Liver (tissue), 9 donors: ENCODE measurements around the gene MCF2L. TPM values are rescaled to one million over a fixed set of nuclear protein-coding genes. Genes with fewer than 3 reads are reported as not detected.

Source experiments
- DNase-seq: peaks from one replicate; pipeline ENCODE4 v3.0.0-alpha.2; 2017; ENCODE audit warnings: low spot score
- H3K27ac ChIP-seq, 2 donors: one replicate each; pipeline ENCODE4 v1.7.0; 2013; ENCODE audit warnings: inconsistent platforms in 2 of 2, low read length in 2 of 2, control low read depth in 1 of 2, low read depth in 1 of 2, mild to moderate bottlenecking in 1 of 2
- H3K27me3 ChIP-seq, 4 donors: one replicate each; pipeline versions ENCODE4 v1.6.1 to v1.7.0; 2013; ENCODE audit warnings: low read length in 3 of 4, inconsistent platforms in 1 of 4, mild to moderate bottlenecking in 1 of 4, moderate library complexity in 1 of 4; ENCODE audit not compliant: control insufficient read depth in 4 of 4, insufficient read depth in 4 of 4
- H3K36me3 ChIP-seq, 4 donors: one replicate each; pipeline versions ENCODE4 v1.6.1 to v1.7.0; 2013; ENCODE audit warnings: low read length in 3 of 4, mild to moderate bottlenecking in 3 of 4, low read depth in 1 of 4, moderate library complexity in 1 of 4; ENCODE audit not compliant: control insufficient read depth in 4 of 4, insufficient read depth in 3 of 4
- H3K4me1 ChIP-seq, 4 donors: one replicate each; pipeline versions ENCODE4 v1.6.1 to v1.7.0; 2013; ENCODE audit warnings: low read length in 3 of 4, mild to moderate bottlenecking in 3 of 4, moderate library complexity in 1 of 4; ENCODE audit not compliant: control insufficient read depth in 4 of 4, insufficient read depth in 4 of 4
- H3K4me3 ChIP-seq, 3 donors: one replicate each; pipeline versions ENCODE4 v1.6.1 to v1.7.0; 2013; ENCODE audit warnings: low read length in 3 of 3, control low read depth in 1 of 3, low read depth in 1 of 3, mild to moderate bottlenecking in 1 of 3
- H3K9ac ChIP-seq, 2 donors: one replicate each; pipeline ENCODE4 v1.7.0; 2013; ENCODE audit warnings: low read length in 2 of 2, mild to moderate bottlenecking in 2 of 2, moderate library complexity in 2 of 2, control low read depth in 1 of 2, low read depth in 1 of 2
- H3K9me3 ChIP-seq, 4 donors: one replicate each; pipeline versions ENCODE4 v1.6.1 to v1.7.0; 2013; ENCODE audit warnings: low read length in 3 of 4; ENCODE audit not compliant: control insufficient read depth in 4 of 4
- ATF3 ChIP-seq: IDR thresholded peaks from 2 replicates; pipeline ENCODE4 v1.6.1; 2016; ENCODE audit warnings: antibody characterized with exemption
- CTCF ChIP-seq: fragments of 150-350 bp; IDR thresholded peaks from 2 replicates; pipeline ENCODE4 v1.5.1; 2017; ENCODE audit warnings: improper control_type of control experiment, low read depth, low read length; ENCODE audit not compliant: missing input control
- EGR1 ChIP-seq, 2 donors: IDR thresholded peaks; 2 replicates each; pipeline ENCODE4 v1.6.1; 2016 to 2018; ENCODE audit warnings: antibody characterized with exemption in 2 of 2, low read depth in 2 of 2
- FOXA1 ChIP-seq: IDR thresholded peaks from 2 replicates; pipeline ENCODE4 v1.6.1; 2016; ENCODE audit warnings: antibody characterized with exemption
- FOXA2 ChIP-seq: IDR thresholded peaks from 2 replicates; pipeline ENCODE4 v1.6.1; 2016; ENCODE audit warnings: antibody characterized with exemption
- HNF4A ChIP-seq, 2 donors: conservative IDR thresholded peaks; 2 replicates each; pipeline ENCODE4 v1.6.1; 2016; ENCODE audit warnings: antibody characterized with exemption in 2 of 2, mild to moderate bottlenecking in 2 of 2
- HNF4G ChIP-seq: IDR thresholded peaks from 2 replicates; pipeline ENCODE4 v1.6.1; 2016; ENCODE audit warnings: antibody characterized with exemption
- JUND ChIP-seq, 2 donors: IDR thresholded peaks; 2 replicates each; pipeline ENCODE4 v1.6.1; 2016; ENCODE audit warnings: antibody characterized with exemption in 2 of 2
- NR2F2 ChIP-seq: IDR thresholded peaks from 2 replicates; pipeline ENCODE4 v1.6.1; 2016; ENCODE audit warnings: antibody characterized with exemption
- RXRA ChIP-seq, 2 donors: IDR thresholded peaks; 2 replicates each; pipeline ENCODE4 v1.6.1; 2017 to 2018; ENCODE audit warnings: antibody characterized with exemption in 2 of 2, mild to moderate bottlenecking in 1 of 2
- SP1 ChIP-seq: IDR thresholded peaks from 2 replicates; pipeline ENCODE4 v1.6.1; 2018; ENCODE audit warnings: antibody characterized with exemption, mild to moderate bottlenecking
- TAF1 ChIP-seq: conservative IDR thresholded peaks from 2 replicates; pipeline ENCODE4 v1.6.1; 2016; ENCODE audit warnings: antibody characterized with exemption, mild to moderate bottlenecking
- YY1 ChIP-seq: IDR thresholded peaks from 2 replicates; pipeline ENCODE4 v1.6.1; 2016; ENCODE audit warnings: antibody characterized with exemption, mild to moderate bottlenecking
- ZBTB33 ChIP-seq: IDR thresholded peaks from 2 replicates; pipeline ENCODE4 v1.6.1; 2016; ENCODE audit warnings: antibody characterized with exemption
- WGBS: extraction: QIAGEN DNeasy Blood & Tissue Kit; methylation state at CpG from one replicate; pipeline ENCODE4 v1.1.7; 2013; 5-methylcytosine and 5-hydroxymethylcytosine counted together
- polyA plus RNA-seq, 2 donors: library from polyadenylated mRNA; stranded (reverse) in 1 of 2; unstranded in 1 of 2; fragments of 200-250 nt in 1 of 2; fragments of >200 nt in 1 of 2; fragmentation: Nextera tagmentation in 1 of 2; extraction: Ambion mirVana in 1 of 2; gene quantifications; one replicate each; pipeline versions ENCODE4 v1.2.1 to v1.2.3, GENCODE V29; 2013 to 2015
- total RNA-seq, 2 donors: library from RNA; depleted of rRNA; stranded (reverse); fragments of >200 nt; gene quantifications; one replicate each; pipeline ENCODE4 v1.2.3, GENCODE V29; 2014
- TF ChIP-seq, protein P1 (sequence below): IDR thresholded peaks from 2 replicates; pipeline ENCODE4 v1.6.1; 2016; ENCODE audit warnings: antibody characterized with exemption
- donor health status: healthy.
- donor health status: healthy.
- donor health status: healthy.
- donor health status: healthy.
- donor health status: healthy.

MCF2L gene
- total and polyA plus RNA-seq, 4 donors, result 2.9 to 12.8 (median 7.1) TPM

DNA sequence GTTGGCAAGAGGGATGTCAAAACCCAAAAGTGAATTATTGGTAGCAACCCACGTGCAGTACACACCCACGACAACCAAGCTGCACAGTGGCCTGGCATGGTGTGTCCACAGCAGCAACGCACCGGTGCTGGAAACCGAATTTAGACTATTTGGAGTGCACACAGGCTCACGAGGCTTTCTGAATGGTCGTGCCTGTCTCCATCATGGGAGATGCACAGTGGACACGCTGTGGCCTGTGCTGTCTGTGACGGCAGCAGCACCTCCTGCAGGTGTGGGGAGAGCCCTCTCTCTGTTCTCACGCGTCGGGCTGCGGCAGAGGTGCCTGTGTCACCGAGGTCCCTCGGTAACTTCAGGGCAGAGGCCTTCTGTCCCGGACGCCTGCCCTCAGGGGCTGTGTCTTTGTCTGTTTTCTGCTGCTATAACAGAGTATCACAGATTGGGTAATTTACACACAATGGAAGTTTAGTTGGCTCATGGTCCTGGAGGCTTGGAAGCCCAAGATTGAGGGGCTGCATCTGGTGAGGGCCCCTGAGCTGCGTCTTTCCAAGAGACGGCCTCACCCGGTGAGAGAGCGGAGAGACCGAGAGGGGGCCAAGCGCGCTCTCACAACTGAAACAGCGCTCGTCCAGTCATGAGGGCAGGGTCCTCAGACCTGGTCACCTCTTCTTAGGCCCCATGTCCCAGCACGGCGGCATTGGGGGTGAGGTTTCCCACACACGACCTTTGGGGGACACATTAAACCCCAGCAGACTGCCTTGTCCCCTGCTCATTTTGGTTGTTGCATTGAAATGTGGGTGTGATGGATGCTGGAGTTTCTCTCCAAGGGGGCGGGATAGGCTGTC lies 9.1 kb upstream of the MCF2L start:
- Histone ChIP-seq H3K27ac (no peak overlapping the region), H3K4me3 (no peak overlapping the region), H3K27me3 (no peaks in the 10 kb centered on the region), H3K9me3 (no peaks in the 10 kb centered on the region), H3K4me1 (peaks cover 0 to 2% (median 0%) of the 10 kb centered on the region in 4 donors), H3K9ac (no peak overlapping the region), H3K36me3 (no peaks in the 10 kb centered on the region)
- TF ChIP-seq CTCF (no peak), ATF3 (no peak), TAF1 (no peak), YY1 (no peak), SP1 (no peak), HNF4A (conservative IDR thresholded peaks at IDR 0.05) (no peak), RXRA (IDR thresholded peaks at IDR 0.05) (no peak), FOXA2 (no peak), ZBTB33 (no peak), EGR1 (IDR thresholded peaks at IDR 0.05; ENCODE audit: low read depth in 2 of 2) (no peak), FOXA1 (no peak)
- TF ChIP-seq, protein P1, sequence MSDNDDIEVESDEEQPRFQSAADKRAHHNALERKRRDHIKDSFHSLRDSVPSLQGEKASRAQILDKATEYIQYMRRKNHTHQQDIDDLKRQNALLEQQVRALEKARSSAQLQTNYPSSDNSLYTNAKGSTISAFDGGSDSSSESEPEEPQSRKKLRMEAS, result no peak
- 95% methylated on average over 30 of the region's 30 CpGs for WGBS
- DNase-seq, result no peak

- no peak overlapping the region for H3K27ac ChIP-seq
- 91% methylated on average over 7 of the region's 7 CpGs for WGBS
- H3K4me3 ChIP-seq, result no peak overlapping the region
- H3K36me3 ChIP-seq, result no peaks in the 10 kb centered on the region
- no peaks in the 10 kb centered on the region for H3K27me3 ChIP-seq
- DNase-seq, result no peak
- no peaks in the 10 kb centered on the region for H3K9me3 ChIP-seq
- H3K4me1 ChIP-seq, result peaks cover 0 to 2% (median 0%) of the 10 kb centered on the region in 4 donors
- TF ChIP-seq HNF4G (no peak), YY1 (no peak), FOXA2 (no peak), CTCF (no peak), FOXA1 (no peak), JUND (IDR thresholded peaks at IDR 0.05) (no peak), HNF4A (conservative IDR thresholded peaks at IDR 0.05) (no peak), NR2F2 (no peak), ZBTB33 (no peak)
- TF ChIP-seq, protein P1, result no peak
- H3K9ac ChIP-seq, result no peak overlapping the region
These were observed 8.3 kb upstream of the MCF2L start for GRCh38 chr13:112960706-112961105.
